Neural cell (in vitro differentiated cells): Measurements from ENCODE around the gene ARL5A. TPM values are rescaled to one million over a fixed set of nuclear protein-coding genes. Genes with fewer than 3 reads are reported as not detected.

Experiments used
- H2AFZ ChIP-seq: fragments of 200-600, 300-800 bp; sonication (generic), shearing (Covaris generic); 2 replicates; pipeline ENCODE4 v1.6.0; 2014; ENCODE audit warnings: low read depth, mild to moderate bottlenecking, antibody characterized with exemption, low read length, moderate library complexity
- H3F3A ChIP-seq: fragments of 200-600 bp; shearing (Covaris generic); 2 replicates; pipeline ENCODE4 v1.6.1; 2016; ENCODE audit warnings: mild to moderate bottlenecking, moderate library complexity, mixed read lengths, antibody characterized with exemption, low read length; ENCODE audit not compliant: insufficient read depth, poor library complexity, severe bottlenecking
- H3K27ac ChIP-seq: fragments of 200-600, 300-800 bp; sonication (generic), shearing (Covaris generic); 2 replicates; pipeline ENCODE4 v1.5.1; 2014; ENCODE audit warnings: mild to moderate bottlenecking, low read length, moderate library complexity
- H3K27me3 ChIP-seq: fragments of 300-800, 200-600 bp; sonication (generic), shearing (Covaris generic); 2 replicates; pipeline ENCODE4 v1.6.0; 2014; ENCODE audit warnings: mild to moderate bottlenecking, low read depth, low read length, moderate library complexity; ENCODE audit not compliant: insufficient read depth
- H3K36me3 ChIP-seq: fragments of 300-800, 200-600 bp; sonication (generic), shearing (Covaris generic); 2 replicates; pipeline ENCODE4 v1.5.1; 2014; ENCODE audit warnings: mild to moderate bottlenecking, antibody characterized with exemption, low read length, moderate library complexity; ENCODE audit not compliant: insufficient read depth
- H3K4me2 ChIP-seq: fragments of 300-800, 200-600 bp; sonication (generic), shearing (Covaris generic); 2 replicates; pipeline ENCODE4 v1.6.0; 2014; ENCODE audit warnings: mild to moderate bottlenecking, low read length
- H3K4me3 ChIP-seq: fragments of 300-800, 200-600 bp; sonication (generic), shearing (Covaris generic); 2 replicates; pipeline ENCODE4 v1.5.1; 2014; ENCODE audit warnings: mild to moderate bottlenecking, low read length, moderate library complexity
- H3K79me2 ChIP-seq: fragments of 200-600 bp; shearing (Covaris generic); replicated peaks from 2 replicates; pipeline ENCODE4 v1.6.0; 2014; ENCODE audit warnings: mild to moderate bottlenecking, low read length, moderate library complexity; ENCODE audit not compliant: insufficient read depth
- H3K9ac ChIP-seq: fragments of 300-800, 200-600 bp; sonication (generic), shearing (Covaris generic); 2 replicates; pipeline ENCODE4 v1.6.1; 2016; ENCODE audit warnings: mild to moderate bottlenecking, low read length, mixed read lengths
- H3K9me2 ChIP-seq: fragments of 200-600 bp; shearing (Covaris generic); 2 replicates; pipeline ENCODE4 v1.6.1; 2016; ENCODE audit warnings: mild to moderate bottlenecking, low read length, mixed read lengths; ENCODE audit not compliant: insufficient read depth
- H3K9me3 ChIP-seq: fragments of 200-600, 300-800 bp; sonication (generic), shearing (Covaris generic); 2 replicates; pipeline ENCODE4 v1.6.1; 2016; ENCODE audit warnings: mild to moderate bottlenecking, mixed run types, low read length, moderate library complexity, mixed read lengths
- H4K20me1 ChIP-seq: fragments of 200-600 bp; shearing (Covaris generic); 2 replicates; pipeline ENCODE4 v1.6.1; 2016; ENCODE audit warnings: mild to moderate bottlenecking, mixed run types; ENCODE audit not compliant: insufficient read depth
- EP300 ChIP-seq: fragments of 450-650 bp; conservative IDR thresholded peaks from 2 replicates; pipeline ENCODE4 v1.6.1; 2014; ENCODE audit warnings: antibody characterized with exemption, mild to moderate bottlenecking, moderate library complexity; ENCODE audit not compliant: poor library complexity, severe bottlenecking
- EZH2 ChIP-seq: fragments of 200-600, 300-800 bp; shearing (Covaris generic), sonication (generic); IDR thresholded peaks from 2 replicates; pipeline ENCODE4 v1.6.1; 2014; ENCODE audit warnings: antibody characterized with exemption, low read length, borderline replicate concordance, mild to moderate bottlenecking; ENCODE audit not compliant: insufficient read depth, poor library complexity, severe bottlenecking
- MXI1 ChIP-seq: fragments of 450-650 bp; conservative IDR thresholded peaks from 2 replicates; pipeline ENCODE4 v1.6.1; 2014; ENCODE audit warnings: antibody characterized with exemption, mild to moderate bottlenecking; ENCODE audit not compliant: poor library complexity, severe bottlenecking
- POLR2AphosphoS5 ChIP-seq: IDR thresholded peaks from 2 replicates; pipeline ENCODE4 v1.6.1; 2012
- RAD21 ChIP-seq: fragments of 450-650 bp; conservative IDR thresholded peaks from 2 replicates; pipeline ENCODE4 v1.6.1; 2014; ENCODE audit warnings: antibody characterized with exemption, mild to moderate bottlenecking, moderate library complexity
- REST ChIP-seq: IDR thresholded peaks from 2 replicates; pipeline ENCODE4 v1.6.1; 2012; ENCODE audit warnings: borderline replicate concordance
- SMC3 ChIP-seq: fragments of 450-650 bp; conservative IDR thresholded peaks from 2 replicates; pipeline ENCODE4 v1.6.1; 2014; ENCODE audit warnings: antibody characterized with exemption, mild to moderate bottlenecking, moderate library complexity; ENCODE audit not compliant: poor library complexity
- TAF1 ChIP-seq: IDR thresholded peaks from 2 replicates; pipeline ENCODE4 v1.6.1; 2012; ENCODE audit warnings: low read depth
- polyA plus RNA-seq: library from polyadenylated mRNA; depleted of rRNA; stranded (reverse); fragments of >200 nt; gene quantifications from 2 replicates; pipeline ENCODE4 v1.2.3, GENCODE V29; 2014
- TF ChIP-seq, protein P1 (sequence below): fragments of 450-650 bp; IDR thresholded peaks from 2 replicates; pipeline ENCODE4 v1.5.1; 2014; ENCODE audit warnings: antibody characterized with exemption, mild to moderate bottlenecking, moderate library complexity; ENCODE audit not compliant: poor library complexity, severe bottlenecking

ARL5A gene
- polyA plus RNA-seq, 1 donor from 2014 or later, result 48.5 TPM

- no peaks in the 10 kb centered on the region for H3K79me2 ChIP-seq
- TF ChIP-seq, protein P1, sequence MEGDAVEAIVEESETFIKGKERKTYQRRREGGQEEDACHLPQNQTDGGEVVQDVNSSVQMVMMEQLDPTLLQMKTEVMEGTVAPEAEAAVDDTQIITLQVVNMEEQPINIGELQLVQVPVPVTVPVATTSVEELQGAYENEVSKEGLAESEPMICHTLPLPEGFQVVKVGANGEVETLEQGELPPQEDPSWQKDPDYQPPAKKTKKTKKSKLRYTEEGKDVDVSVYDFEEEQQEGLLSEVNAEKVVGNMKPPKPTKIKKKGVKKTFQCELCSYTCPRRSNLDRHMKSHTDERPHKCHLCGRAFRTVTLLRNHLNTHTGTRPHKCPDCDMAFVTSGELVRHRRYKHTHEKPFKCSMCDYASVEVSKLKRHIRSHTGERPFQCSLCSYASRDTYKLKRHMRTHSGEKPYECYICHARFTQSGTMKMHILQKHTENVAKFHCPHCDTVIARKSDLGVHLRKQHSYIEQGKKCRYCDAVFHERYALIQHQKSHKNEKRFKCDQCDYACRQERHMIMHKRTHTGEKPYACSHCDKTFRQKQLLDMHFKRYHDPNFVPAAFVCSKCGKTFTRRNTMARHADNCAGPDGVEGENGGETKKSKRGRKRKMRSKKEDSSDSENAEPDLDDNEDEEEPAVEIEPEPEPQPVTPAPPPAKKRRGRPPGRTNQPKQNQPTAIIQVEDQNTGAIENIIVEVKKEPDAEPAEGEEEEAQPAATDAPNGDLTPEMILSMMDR, result no peak
- TF ChIP-seq RAD21 (no peak), SMC3 (no peak), MXI1 (no peak), EP300 (no peak), POLR2AphosphoS5 (no peak), TAF1 (no peak), EZH2 (no peak), REST (no peak)
- no peaks in the 10 kb centered on the region for H3K9me3 ChIP-seq
- H3K4me2 ChIP-seq, result no peak overlapping the region
- H2AFZ ChIP-seq, result no peak overlapping the region
- peaks cover 9% of the 10 kb centered on the region for H3K36me3 ChIP-seq
- H4K20me1 ChIP-seq, result no peaks in the 10 kb centered on the region
- no peak overlapping the region for H3K9ac ChIP-seq
- H3K27me3 ChIP-seq, result no peaks in the 10 kb centered on the region
- H3K4me3 ChIP-seq, result no peak overlapping the region
- H3K9me2 ChIP-seq, result no peaks in the 10 kb centered on the region
- H3K27ac ChIP-seq, result no peak overlapping the region
- H3F3A ChIP-seq, result no peaks in the 10 kb centered on the region
Measured at GRCh38 chr2:151837926-151838325, 9.7 kb upstream of the ARL5A start.

DNA sequence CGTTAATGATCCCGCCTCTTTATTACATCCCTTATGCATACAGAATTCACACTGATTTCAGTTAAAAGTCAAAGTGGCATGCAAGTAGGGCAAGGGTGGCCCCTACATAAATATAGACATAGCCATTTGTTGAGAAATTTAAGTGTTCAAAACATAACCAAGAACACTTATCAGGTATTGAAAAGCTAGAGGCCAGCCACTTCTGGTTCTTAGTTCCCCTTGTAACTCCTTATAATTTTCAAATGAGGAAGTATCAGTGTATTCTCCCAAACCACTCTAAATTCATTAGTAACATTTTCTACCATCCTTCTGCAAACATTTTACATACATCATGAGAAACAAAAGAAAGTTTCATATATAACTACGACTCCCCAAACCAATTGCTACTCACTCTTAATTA is 5.8 kb upstream of the ARL5A start:
- H3K9me3 ChIP-seq, result no peaks in the 10 kb centered on the region
- H3K79me2 ChIP-seq, result no peaks in the 10 kb centered on the region
- H3K36me3 ChIP-seq, result no peaks in the 10 kb centered on the region
- no peaks in the 10 kb centered on the region for H3K27me3 ChIP-seq
- TF ChIP-seq, protein P1, result no peak
- TF ChIP-seq MXI1 (no peak), REST (no peak), SMC3 (no peak), EP300 (no peak), POLR2AphosphoS5 (no peak), EZH2 (no peak), TAF1 (no peak), RAD21 (no peak)
- H2AFZ ChIP-seq, result no peak overlapping the region
- H4K20me1 ChIP-seq, result no peaks in the 10 kb centered on the region
- no peaks in the 10 kb centered on the region for H3F3A ChIP-seq
- no peak overlapping the region for H3K9ac ChIP-seq
- H3K9me2 ChIP-seq, result no peaks in the 10 kb centered on the region
- no peak overlapping the region for H3K27ac ChIP-seq
- H3K4me3 ChIP-seq, result no peak overlapping the region
- H3K4me2 ChIP-seq, result no peak overlapping the region
